ENCODE data around the gene CHMP2B. TPM values are rescaled to one million over a fixed set of nuclear protein-coding genes. Genes with fewer than 3 reads are reported as not detected.
"Not testable (repeated sequence)": the region's sequence is repeated elsewhere in the genome, so short reads cannot be mapped to it uniquely, and the experiment has no call there.

CHMP2B gene
- total RNA-seq, 2 experiments from 2014 or later = 21.2 to 24.1 TPM

- Mint-ChIP-seq H3K4me1 (no peaks in the 10 kb centered on the region), H3K4me3 (no peak overlapping the region), H3K27me3 (no peaks in the 10 kb centered on the region), H3K36me3 (ENCODE audit: low read depth) (peaks cover 14% of the 10 kb centered on the region), H3K9me3 (no peaks in the 10 kb centered on the region), H3K27ac (no peak overlapping the region)
- POLR2A ChIA-PET = no interaction called here
- CTCF ChIA-PET = interaction anchor here (1.6 kb wide), 1 partner anchor 764 kb away, joined by 3 read pairs; no protein-coding TSS in a partner anchor
- no peak for DNase-seq
Observed at GRCh38 chr3:87247430-87247773, 20.3 kb downstream of the CHMP2B start.

GRCh38 chr3:87248231-87248630, 21.1 kb downstream of the CHMP2B start:
- POLR2A ChIA-PET, H3K4me3 Mint-ChIP-seq, H3K4me1 Mint-ChIP-seq, H3K9me3 Mint-ChIP-seq, H3K27ac Mint-ChIP-seq, H3K27me3 Mint-ChIP-seq, DNase-seq, CTCF ChIA-PET: not testable (repeated sequence)
- H3K36me3 Mint-ChIP-seq (ENCODE audit: low read depth) = peaks cover 14% of the 10 kb centered on the region

- no peaks in the 10 kb centered on the region for H3K9me3 Mint-ChIP-seq
- POLR2A ChIA-PET = no interaction called here
- CTCF ChIA-PET = no interaction called here
- H3K36me3 Mint-ChIP-seq (ENCODE audit: low read depth) = peaks cover 18% of the 10 kb centered on the region
- H3K27ac Mint-ChIP-seq = no peak overlapping the region
- no peak overlapping the region for H3K4me3 Mint-ChIP-seq
- DNase-seq = no peak
- H3K27me3 Mint-ChIP-seq = no peaks in the 10 kb centered on the region
- no peaks in the 10 kb centered on the region for H3K4me1 Mint-ChIP-seq
Observed at GRCh38 chr3:87248831-87249230, 21.7 kb downstream of the CHMP2B start.

- H3K36me3 Mint-ChIP-seq (ENCODE audit: low read depth) = peaks cover 23% of the 10 kb centered on the region
- H3K27me3 Mint-ChIP-seq = no peaks in the 10 kb centered on the region
- H3K27ac Mint-ChIP-seq = no peak overlapping the region
- no peaks in the 10 kb centered on the region for H3K4me1 Mint-ChIP-seq
- POLR2A ChIA-PET = no interaction called here
- CTCF ChIA-PET = no interaction called here
- no peak for DNase-seq
- no peaks in the 10 kb centered on the region for H3K9me3 Mint-ChIP-seq
- H3K4me3 Mint-ChIP-seq = no peak overlapping the region
Observed at GRCh38 chr3:87250009-87250408, 22.9 kb downstream of the CHMP2B start.

GRCh38 chr3:87260270-87260669, 33.2 kb downstream of the CHMP2B start:
- POLR2A ChIA-PET = no interaction called here
- no peaks in the 10 kb centered on the region for H3K9me3 Mint-ChIP-seq

GRCh38 chr3:87261925-87262324, 34.8 kb downstream of the CHMP2B start:
- peaks cover 4% of the 10 kb centered on the region for H3K27me3 Mint-ChIP-seq

More at GRCh38 chr3:87260270-87260669, 33.2 kb downstream of the CHMP2B start:
- peaks cover 3% of the 10 kb centered on the region for H3K27me3 Mint-ChIP-seq
- CTCF ChIA-PET = interaction anchor here (0.8 to 1.0 kb wide), 4 partner anchors 10 to 783 kb away, joined by 3 to 4 read pairs (median 4); no protein-coding TSS in a partner anchor
- H3K4me3 Mint-ChIP-seq = no peak overlapping the region
- no peaks in the 10 kb centered on the region for H3K36me3 Mint-ChIP-seq (ENCODE audit: low read depth)
- no peak overlapping the region for H3K27ac Mint-ChIP-seq
- peaks cover 5% of the 10 kb centered on the region for H3K4me1 Mint-ChIP-seq
- DNase-seq = peak; percentile 57

GRCh38 chr3:87267953-87268645, 41.0 kb downstream of the CHMP2B start:
- peaks cover 4% of the 10 kb centered on the region for H3K27me3 Mint-ChIP-seq
- no peak for DNase-seq
- peaks cover 53% of the 10 kb centered on the region for H3K4me1 Mint-ChIP-seq
- ChIA-PET CTCF (interaction anchor here (0.7 kb wide), 1 partner anchor 39 kb away, joined by 5 read pairs; no protein-coding TSS in a partner anchor), POLR2A (no interaction called here)
- no peak overlapping the region for H3K4me3 Mint-ChIP-seq
- H3K36me3 Mint-ChIP-seq (ENCODE audit: low read depth) = no peaks in the 10 kb centered on the region
- H3K9me3 Mint-ChIP-seq = no peaks in the 10 kb centered on the region
- H3K27ac Mint-ChIP-seq = peak overlapping the region; percentile 63

More at GRCh38 chr3:87261925-87262324, 34.8 kb downstream of the CHMP2B start:
- no peak for DNase-seq
- CTCF ChIA-PET = no interaction called here
- POLR2A ChIA-PET = no interaction called here
- peaks cover 5% of the 10 kb centered on the region for H3K4me1 Mint-ChIP-seq
- no peaks in the 10 kb centered on the region for H3K36me3 Mint-ChIP-seq (ENCODE audit: low read depth)
- H3K4me3 Mint-ChIP-seq = no peak overlapping the region
- no peaks in the 10 kb centered on the region for H3K9me3 Mint-ChIP-seq
- H3K27ac Mint-ChIP-seq = no peak overlapping the region

- no peak for DNase-seq
- ChIA-PET POLR2A (no interaction called here), CTCF (no interaction called here)
- H3K9me3 Mint-ChIP-seq = no peaks in the 10 kb centered on the region
- H3K4me3 Mint-ChIP-seq = no peak overlapping the region
- H3K27me3 Mint-ChIP-seq = peaks cover 4% of the 10 kb centered on the region
- H3K36me3 Mint-ChIP-seq (ENCODE audit: low read depth) = no peaks in the 10 kb centered on the region
- H3K4me1 Mint-ChIP-seq = peaks cover 55% of the 10 kb centered on the region
- peak overlapping the region; percentile 63 for H3K27ac Mint-ChIP-seq
Observed at GRCh38 chr3:87268646-87269211, 41.6 kb downstream of the CHMP2B start.

GRCh38 chr3:87269723-87270122, 42.6 kb downstream of the CHMP2B start:
- ChIA-PET CTCF (interaction anchor here (0.5 to 0.8 kb wide), 2 partner anchors 9 to 719 kb away, joined by 3 to 4 read pairs; no protein-coding TSS in a partner anchor), POLR2A (interaction anchor here (0.7 kb wide), 1 partner anchor 880 kb away, joined by 4 read pairs; no protein-coding TSS in a partner anchor)
- H3K27me3 Mint-ChIP-seq = peaks cover 2% of the 10 kb centered on the region
- H3K4me1 Mint-ChIP-seq = peaks cover 55% of the 10 kb centered on the region
- peak overlapping the region; percentile 10 for H3K27ac Mint-ChIP-seq
- H3K4me3 Mint-ChIP-seq = no peak overlapping the region
- H3K9me3 Mint-ChIP-seq = no peaks in the 10 kb centered on the region
- no peak for DNase-seq
- H3K36me3 Mint-ChIP-seq (ENCODE audit: low read depth) = no peaks in the 10 kb centered on the region

- peak; percentile 10 for DNase-seq
- Mint-ChIP-seq H3K36me3 (ENCODE audit: low read depth) (no peaks in the 10 kb centered on the region), H3K4me1 (peaks cover 55% of the 10 kb centered on the region), H3K27ac (peak overlapping the region; percentile 42), H3K4me3 (peak overlapping the region; percentile 11), H3K27me3 (no peaks in the 10 kb centered on the region), H3K9me3 (no peaks in the 10 kb centered on the region)
- POLR2A ChIA-PET = no interaction called here
- CTCF ChIA-PET = interaction anchor here (0.7 to 1.1 kb wide), 2 partner anchors 10 to 849 kb away, joined by 4 read pairs; no protein-coding TSS in a partner anchor
Observed at GRCh38 chr3:87270908-87271700, 44.0 kb downstream of the CHMP2B start.

- Mint-ChIP-seq H3K27me3 (no peaks in the 10 kb centered on the region), H3K9me3 (no peaks in the 10 kb centered on the region), H3K27ac (no peak overlapping the region), H3K4me3 (no peak overlapping the region), H3K36me3 (ENCODE audit: low read depth) (no peaks in the 10 kb centered on the region), H3K4me1 (peaks cover 48% of the 10 kb centered on the region)
- DNase-seq = no peak
- ChIA-PET POLR2A (no interaction called here), CTCF (interaction anchor here (0.8 kb wide), 1 partner anchor 13 kb away, joined by 3 read pairs; no protein-coding TSS in a partner anchor)
Observed at GRCh38 chr3:87272718-87273341, 45.7 kb downstream of the CHMP2B start.

- H3K4me1 Mint-ChIP-seq = peaks cover 14% of the 10 kb centered on the region
- H3K27me3 Mint-ChIP-seq = no peaks in the 10 kb centered on the region
- no peaks in the 10 kb centered on the region for H3K9me3 Mint-ChIP-seq
- no peak within 1 kb of the TSS for H3K4me3 Mint-ChIP-seq
- no peak for DNase-seq
- no peak within 1 kb of the TSS for H3K27ac Mint-ChIP-seq
- CTCF ChIA-PET = no interaction called here
- H3K36me3 Mint-ChIP-seq (ENCODE audit: low read depth) = no peaks in the 10 kb centered on the region
- POLR2A ChIA-PET = no interaction called here
Observed at GRCh38 chr3:87276484-87276883, 49.4 kb downstream of the CHMP2B start, which contains the start of gene POU1F1. TSS of gene POU1F1 (minus strand) at chr3:87276584. CDS start at chr3:87276462, 122 bp downstream.

All from activated CD4-positive, alpha-beta T cell treated with anti-CD3 and anti-CD28 coated beads, Interleukin-2, amount 10 ng/mL, durations not matched to agents 7 days and 5 days (primary cell).